Neuronal stem cell (in vitro differentiated cells): ENCODE results near the gene CCDC137.

Experiments
- DNase-seq: peaks from one replicate; pipeline ENCODE4 v3.0.0-alpha.2; 2013; ENCODE audit warnings: low spot score
- H2AFZ ChIP-seq: one replicate; pipeline ENCODE4 v1.6.1; 2013; ENCODE audit warnings: mild to moderate bottlenecking, low read length, inconsistent platforms
- H2AK5ac ChIP-seq: 2 replicates; pipeline ENCODE4 v1.6.1; 2013; ENCODE audit warnings: low read depth, mild to moderate bottlenecking, inconsistent platforms, low read length, moderate library complexity, mixed read lengths
- H2BK120ac ChIP-seq: 2 replicates; pipeline ENCODE4 v1.6.1; 2013; ENCODE audit warnings: low read depth, mild to moderate bottlenecking, inconsistent platforms, low read length, moderate library complexity, mixed read lengths
- H2BK12ac ChIP-seq: one replicate; pipeline ENCODE4 v1.6.1; 2013; ENCODE audit warnings: low read length, inconsistent platforms
- H2BK15ac ChIP-seq: 2 replicates; pipeline ENCODE4 v1.6.1; 2013; ENCODE audit warnings: mild to moderate bottlenecking, low read length, inconsistent platforms, mixed read lengths
- H2BK5ac ChIP-seq: one replicate; pipeline ENCODE4 v1.6.1; 2013; ENCODE audit warnings: inconsistent platforms, mild to moderate bottlenecking, low read length, moderate library complexity
- H3K14ac ChIP-seq: one replicate; pipeline ENCODE4 v1.6.1; 2013; ENCODE audit warnings: low read length, inconsistent platforms
- H3K18ac ChIP-seq: 2 replicates; pipeline ENCODE4 v1.6.1; 2013; ENCODE audit warnings: low read length, inconsistent platforms
- H3K23ac ChIP-seq: 2 replicates; pipeline ENCODE4 v1.6.1; 2013; ENCODE audit warnings: low read depth, mild to moderate bottlenecking, mixed read lengths, low read length, inconsistent platforms; ENCODE audit not compliant: poor library complexity
- H3K27ac ChIP-seq: replicated peaks from 3 replicates; pipeline ENCODE4 v1.5.1; 2013; ENCODE audit warnings: low read length, inconsistent platforms
- H3K27me3 ChIP-seq, 3 experiments: 2 replicates each; pipeline ENCODE4 v1.6.1; 2013; ENCODE audit warnings: low read length in 3 of 3, mild to moderate bottlenecking in 2 of 3, inconsistent platforms in 1 of 3, low read depth in 1 of 3, mixed read lengths in 1 of 3, moderate library complexity in 1 of 3; ENCODE audit not compliant: control insufficient read depth in 3 of 3, insufficient read depth in 3 of 3
- H3K36me3 ChIP-seq, 2 donors: replicated peaks in 1 of 2; 2 replicates each; pipeline ENCODE4 v1.6.1; 2013; ENCODE audit warnings: low read length in 2 of 2; ENCODE audit not compliant: control insufficient read depth in 2 of 2, insufficient read depth in 2 of 2
- H3K4ac ChIP-seq: 2 replicates; pipeline ENCODE4 v1.6.1; 2013; ENCODE audit warnings: inconsistent platforms, mild to moderate bottlenecking, low read length, moderate library complexity
- H3K4me1 ChIP-seq, 2 donors: 1 replicate in 1 of 2; 2 replicates in 1 of 2; pipeline ENCODE4 v1.6.1; 2013; ENCODE audit warnings: low read length in 2 of 2, low read depth in 1 of 2; ENCODE audit not compliant: control insufficient read depth in 2 of 2, insufficient read depth in 1 of 2
- H3K4me2 ChIP-seq: one replicate; pipeline ENCODE4 v1.6.1; 2013; ENCODE audit warnings: mild to moderate bottlenecking, low read length, inconsistent platforms; ENCODE audit not compliant: insufficient read depth, poor library complexity, severe bottlenecking
- H3K4me3 ChIP-seq, 2 donors: 2 replicates each; pipeline ENCODE4 v1.5.1; 2013; ENCODE audit warnings: low read length in 2 of 2, mild to moderate bottlenecking in 2 of 2, inconsistent platforms in 1 of 2, moderate library complexity in 1 of 2
- H3K79me1 ChIP-seq: one replicate; pipeline ENCODE4 v1.6.1; 2013; ENCODE audit warnings: low read depth, mild to moderate bottlenecking, inconsistent platforms, low read length, moderate library complexity
- H3K9ac ChIP-seq: one replicate; pipeline ENCODE4 v1.6.1; 2013; ENCODE audit warnings: mild to moderate bottlenecking, low read depth, low read length, inconsistent platforms; ENCODE audit not compliant: poor library complexity
- H3K9me3 ChIP-seq, 2 donors: replicated peaks in 1 of 2; 2 replicates each; pipeline versions ENCODE3 to v1.6.1; 2013; ENCODE audit warnings: low read length in 2 of 2, mild to moderate bottlenecking in 2 of 2, inconsistent platforms in 1 of 2, low read depth in 1 of 2, mixed read lengths in 1 of 2, moderate library complexity in 1 of 2; ENCODE audit not compliant: control insufficient read depth in 2 of 2, insufficient read depth in 1 of 2
- H4K8ac ChIP-seq: one replicate; pipeline ENCODE4 v1.6.1; 2013; ENCODE audit warnings: low read depth, mild to moderate bottlenecking, inconsistent platforms, low read length, moderate library complexity
- H4K91ac ChIP-seq: one replicate; pipeline ENCODE4 v1.6.1; 2013; ENCODE audit warnings: low read length, low read depth, mild to moderate bottlenecking, inconsistent platforms; ENCODE audit not compliant: poor library complexity
- WGBS, 2 donors: extraction: QIAGEN DNeasy Blood & Tissue Kit; methylation state at CpG; one replicate each; pipeline ENCODE4 v1.1.7; 2013; ENCODE audit warnings: missing lambda C conversion rate in 2 of 2, mixed read lengths in 1 of 2; ENCODE audit not compliant: insufficient read length in 2 of 2, insufficient replicate concordance in 1 of 2; ENCODE audit errors: extremely low coverage in 2 of 2; 5-methylcytosine and 5-hydroxymethylcytosine counted together

CCDC137 gene

GRCh38 chr17:81691608-81692007, 25.1 kb downstream of the CCDC137 start:
- no peak overlapping the region for H2AFZ ChIP-seq
- H3K9me3 ChIP-seq: no peaks in the 10 kb centered on the region
- H3K4me2 ChIP-seq: no peak overlapping the region
- H2AK5ac ChIP-seq: no peak overlapping the region
- no peak overlapping the region for H3K4ac ChIP-seq
- no peaks in the 10 kb centered on the region for H3K27me3 ChIP-seq
- no peak overlapping the region for H4K8ac ChIP-seq
- no peak overlapping the region for H3K18ac ChIP-seq
- no peaks in the 10 kb centered on the region for H3K4me1 ChIP-seq
- peak overlapping the region; percentile 12 for H3K9ac ChIP-seq
- H4K91ac ChIP-seq: no peak overlapping the region
- H2BK120ac ChIP-seq: no peak overlapping the region
- H3K27ac ChIP-seq: no peak overlapping the region
- no peak overlapping the region for H3K23ac ChIP-seq
- H2BK12ac ChIP-seq: no peak overlapping the region
- no peak for DNase-seq
- peak overlapping the region; percentile 24 for H2BK5ac ChIP-seq
- peaks cover 72 to 98% of the 10 kb centered on the region in 2 donors for H3K36me3 ChIP-seq
- H3K14ac ChIP-seq: no peak overlapping the region
- peaks cover 16% of the 10 kb centered on the region for H3K79me1 ChIP-seq
- no peak overlapping the region for H2BK15ac ChIP-seq
- no CpG with 5 or more reads among the region's 20 CpGs for WGBS, 2 donors
- H3K4me3 ChIP-seq: no peak overlapping the region

GRCh38 chr17:81693509-81694210, 27.1 kb downstream of the CCDC137 start:
- H4K8ac ChIP-seq: no peak overlapping the region

GRCh38 chr17:81694810-81695209, 28.3 kb downstream of the CCDC137 start:
- no peaks in the 10 kb centered on the region for H3K9me3 ChIP-seq
- no peak overlapping the region for H2AFZ ChIP-seq
- H3K23ac ChIP-seq: no peak overlapping the region
- no peak overlapping the region for H4K91ac ChIP-seq
- DNase-seq: no peak
- H3K9ac ChIP-seq: no peak overlapping the region
- H3K4me1 ChIP-seq: no peaks in the 10 kb centered on the region
- no peak overlapping the region for H2BK15ac ChIP-seq
- no peak overlapping the region for H4K8ac ChIP-seq
- H3K4ac ChIP-seq: no peak overlapping the region
- H2BK120ac ChIP-seq: no peak overlapping the region
- no peaks in the 10 kb centered on the region for H3K27me3 ChIP-seq
- H3K4me3 ChIP-seq: no peak overlapping the region
- H3K27ac ChIP-seq: no peak overlapping the region
- no peak overlapping the region for H2BK12ac ChIP-seq
- H3K14ac ChIP-seq: no peak overlapping the region
- no peak overlapping the region for H3K4me2 ChIP-seq
- H3K79me1 ChIP-seq: peaks cover 13% of the 10 kb centered on the region
- no peak overlapping the region for H2AK5ac ChIP-seq
- WGBS, 2 donors: no CpG with 5 or more reads among the region's 19 CpGs
- no peak overlapping the region for H3K18ac ChIP-seq
- H2BK5ac ChIP-seq: no peak overlapping the region
- peaks cover 63 to 98% of the 10 kb centered on the region in 2 donors for H3K36me3 ChIP-seq

More at GRCh38 chr17:81693509-81694210, 27.1 kb downstream of the CCDC137 start:
- no peak overlapping the region for H3K18ac ChIP-seq
- H3K36me3 ChIP-seq: peaks cover 73 to 98% of the 10 kb centered on the region in 2 donors
- no peaks in the 10 kb centered on the region for H3K27me3 ChIP-seq
- H3K14ac ChIP-seq: no peak overlapping the region
- no peak overlapping the region for H3K23ac ChIP-seq
- no peak overlapping the region for H3K4me3 ChIP-seq
- H2BK120ac ChIP-seq: no peak overlapping the region
- H3K4me1 ChIP-seq: no peaks in the 10 kb centered on the region
- no peaks in the 10 kb centered on the region for H3K9me3 ChIP-seq
- WGBS, 2 donors: no CpG with 5 or more reads among the region's 35 CpGs
- no peak overlapping the region for H3K4ac ChIP-seq
- no peak overlapping the region for H2BK5ac ChIP-seq
- DNase-seq: no peak
- peak overlapping the region; percentile 12 for H4K91ac ChIP-seq
- no peak overlapping the region for H3K27ac ChIP-seq
- no peak overlapping the region for H2BK15ac ChIP-seq
- peak overlapping the region; percentile 21 for H2AK5ac ChIP-seq
- no peak overlapping the region for H2BK12ac ChIP-seq
- peak overlapping the region; percentile 44 for H3K9ac ChIP-seq
- H3K4me2 ChIP-seq: no peak overlapping the region
- H3K79me1 ChIP-seq: peaks cover 19% of the 10 kb centered on the region
- H2AFZ ChIP-seq: no peak overlapping the region

DNA sequence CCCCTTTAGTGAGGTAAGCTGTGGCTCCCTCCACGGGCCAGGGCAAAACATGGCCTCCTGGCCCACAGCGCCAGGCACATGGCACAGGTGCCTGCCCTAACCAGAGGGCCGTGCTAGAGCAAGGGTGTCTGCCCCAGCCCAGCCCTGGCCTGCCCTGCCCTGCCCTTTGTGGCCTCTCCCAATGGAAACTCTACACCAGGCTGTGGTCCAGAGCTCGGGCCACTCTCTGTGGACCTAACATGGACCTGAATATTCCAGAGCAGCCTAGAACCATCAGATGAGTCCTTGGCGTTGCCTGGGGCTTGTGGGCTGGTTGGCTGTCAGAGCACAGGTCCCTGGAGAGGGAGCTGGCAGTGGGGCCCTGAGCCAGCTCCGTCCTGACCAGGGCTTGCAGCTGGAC, 28.7 kb downstream of the CCDC137 start:
- Histone ChIP-seq H3K36me3 (peaks cover 59 to 96% of the 10 kb centered on the region in 2 donors), H3K4me1 (no peaks in the 10 kb centered on the region), H2AFZ (no peak overlapping the region), H2BK5ac (no peak overlapping the region), H3K18ac (no peak overlapping the region), H3K4me2 (no peak overlapping the region), H3K27ac (no peak overlapping the region), H3K4ac (no peak overlapping the region), H2AK5ac (no peak overlapping the region), H3K79me1 (peaks cover 13% of the 10 kb centered on the region), H3K27me3 (no peaks in the 10 kb centered on the region), H2BK15ac (no peak overlapping the region), H3K9me3 (no peaks in the 10 kb centered on the region), H2BK120ac (no peak overlapping the region), H3K4me3 (no peak overlapping the region), H2BK12ac (no peak overlapping the region), H3K23ac (no peak overlapping the region), H3K9ac (no peak overlapping the region), H4K8ac (no peak overlapping the region), H3K14ac (no peak overlapping the region), H4K91ac (no peak overlapping the region)
- WGBS, 2 donors: no CpG with 5 or more reads among the region's 6 CpGs
- no peak for DNase-seq
